ENCODE data around the gene RFT1.

DNA sequence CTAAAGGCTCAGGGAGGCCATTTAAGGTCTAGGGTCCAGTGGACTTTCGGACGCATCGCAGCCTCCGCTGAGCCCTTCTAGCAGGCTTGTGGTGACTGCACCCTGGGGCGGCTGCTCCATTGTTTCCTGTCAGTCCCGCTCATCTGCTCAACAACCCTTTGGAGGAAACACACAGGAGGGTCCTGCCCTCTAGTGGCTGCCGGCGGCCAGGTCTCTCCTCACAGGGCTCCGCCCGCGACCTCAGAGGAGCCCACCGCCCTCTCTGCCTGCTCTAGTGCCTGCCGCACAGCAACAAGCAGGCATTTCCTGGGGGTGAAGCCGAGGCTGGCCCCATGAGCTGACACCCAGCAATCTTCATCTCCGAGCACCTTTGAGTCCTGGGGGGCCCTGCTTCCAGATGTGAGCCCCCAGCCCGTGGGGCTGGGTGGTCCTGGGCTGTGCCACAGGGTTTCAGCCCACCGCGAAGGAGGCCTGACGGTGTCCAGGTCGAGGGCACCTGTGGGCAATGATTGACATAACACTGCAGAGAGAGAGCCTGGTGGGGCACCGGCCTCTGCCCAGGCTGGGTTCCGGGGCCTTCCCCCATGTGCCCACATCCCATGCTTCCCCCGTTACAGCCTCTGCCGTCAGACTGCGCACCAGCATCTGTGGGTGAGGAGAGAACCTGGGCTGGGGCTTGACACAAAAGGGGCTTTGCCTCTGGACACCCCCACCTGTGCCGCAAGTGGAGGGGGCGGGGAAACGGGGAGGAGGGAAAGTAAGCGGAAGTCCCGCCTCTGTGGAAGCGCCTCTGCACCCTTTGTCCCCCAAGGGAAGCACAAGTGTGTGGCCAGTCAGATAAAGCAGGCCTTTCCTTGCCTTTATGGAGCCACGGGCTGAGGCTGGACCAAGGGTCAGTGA lies 57.3 kb downstream of the RFT1 start:
- TF ChIP-seq GATA2 (IDR thresholded peaks at IDR 0.05; ENCODE audit: low read depth, low read length) (no peak), GATA3 (IDR thresholded peaks at IDR 0.05; ENCODE audit: low read depth, low read length) (no peak)

Measured in SH-SY5Y (cell line).